Large intestine (tissue), 3 donors: ENCODE measurements around the gene PTCD3. TPM values are rescaled to one million over a fixed set of nuclear protein-coding genes. Genes with fewer than 3 reads are reported as not detected.

Experiments used
- DNase-seq, 2 donors: peaks; one replicate each; pipeline versions ENCODE4 v3.0.0 to v3.0.0-alpha.2; 2013
- H3K27ac ChIP-seq: one replicate; pipeline ENCODE4 v1.5.1; 2013; ENCODE audit warnings: low read length
- H3K27me3 ChIP-seq: 2 replicates; pipeline ENCODE4 v1.6.1; 2013; ENCODE audit warnings: low read length; ENCODE audit not compliant: control insufficient read depth, insufficient read depth
- H3K36me3 ChIP-seq: 2 replicates; pipeline ENCODE4 v1.6.1; 2013; ENCODE audit warnings: low read length; ENCODE audit not compliant: control insufficient read depth, insufficient read depth
- H3K4me1 ChIP-seq: one replicate; pipeline ENCODE4 v1.6.1; 2013; ENCODE audit warnings: low read length; ENCODE audit not compliant: control insufficient read depth, insufficient read depth
- H3K4me3 ChIP-seq: one replicate; pipeline ENCODE4 v1.5.1; 2013; ENCODE audit warnings: low read length
- H3K9me3 ChIP-seq: one replicate; pipeline ENCODE4 v1.6.1; 2013; ENCODE audit warnings: mild to moderate bottlenecking, low read depth, low read length, moderate library complexity; ENCODE audit not compliant: control insufficient read depth
- WGBS: methylation state at CpG from one replicate; pipeline ENCODE4 v1.1.5; 2013; ENCODE audit warnings: low lambda C conversion rate; ENCODE audit not compliant: insufficient coverage; 5-methylcytosine and 5-hydroxymethylcytosine counted together
- polyA plus RNA-seq: library from polyadenylated mRNA; unstranded; fragments of 120-200 nt; gene quantifications from one replicate; pipeline ENCODE4 v1.2.1, GENCODE V29; 2013

Gene PTCD3
- polyA plus RNA-seq, 1 donor, result 110 TPM

DNA sequence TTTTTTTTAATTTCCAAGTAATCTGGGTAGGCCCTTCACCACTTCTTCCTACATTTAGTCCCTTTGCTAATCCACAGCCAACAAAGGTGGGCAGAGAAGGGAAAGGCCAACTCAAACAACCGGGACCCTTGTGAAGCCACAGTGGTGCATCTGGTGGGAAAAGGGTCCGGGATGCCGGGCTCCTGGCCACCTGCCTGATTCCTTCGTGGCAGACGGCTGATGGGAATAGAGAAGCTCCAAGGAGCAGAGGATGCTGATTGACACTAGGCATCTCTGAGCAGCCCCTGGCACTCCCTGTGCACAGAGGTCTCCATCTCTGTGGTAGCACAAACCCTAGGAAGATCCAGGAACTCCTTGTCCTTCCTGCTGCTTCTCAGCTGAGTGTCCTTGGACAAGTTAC lies 37.4 kb upstream of the PTCD3 start:
- no peak overlapping the region for H3K27ac ChIP-seq
- no CpG with 5 or more reads among the region's 5 CpGs for WGBS
- peaks cover 84% of the 10 kb centered on the region for H3K36me3 ChIP-seq
- no peaks in the 10 kb centered on the region for H3K4me1 ChIP-seq
- H3K4me3 ChIP-seq, result no peak overlapping the region
- no peaks in the 10 kb centered on the region for H3K27me3 ChIP-seq
- no peaks in the 10 kb centered on the region for H3K9me3 ChIP-seq
- no peak for DNase-seq

DNA sequence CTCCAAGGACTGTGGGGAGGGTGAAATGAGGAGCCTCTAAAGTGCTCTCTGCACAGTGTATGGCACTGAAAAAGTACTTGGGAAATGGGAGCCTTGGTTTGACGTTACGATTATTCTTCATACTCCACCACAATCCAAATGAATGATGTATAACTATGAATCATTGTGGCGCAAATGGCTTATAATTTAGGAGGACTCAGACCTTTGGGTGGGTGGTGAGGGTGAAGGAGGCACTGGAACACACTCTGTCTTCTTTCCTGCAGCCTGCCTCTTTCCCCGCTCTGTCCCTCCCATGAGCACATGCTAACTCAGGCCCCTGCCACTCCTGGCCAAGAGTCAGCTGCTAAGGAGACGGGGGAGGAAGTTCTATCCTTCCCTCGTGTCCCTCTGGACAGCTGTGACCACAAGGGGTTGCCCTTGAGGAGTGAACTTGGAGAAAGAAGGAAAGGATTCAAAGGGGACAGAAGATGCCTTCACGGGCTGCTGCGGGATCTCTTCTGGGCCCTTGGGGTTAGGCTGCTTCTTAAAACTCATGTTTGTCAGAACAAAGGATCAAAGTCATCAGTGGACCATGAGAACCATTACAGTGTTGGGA lies 36.8 kb upstream of the PTCD3 start:
- WGBS, result no CpG with 5 or more reads among the region's 8 CpGs
- no peak overlapping the region for H3K4me3 ChIP-seq
- H3K4me1 ChIP-seq, result no peaks in the 10 kb centered on the region
- no peaks in the 10 kb centered on the region for H3K9me3 ChIP-seq
- no peak overlapping the region for H3K27ac ChIP-seq
- H3K36me3 ChIP-seq, result peaks cover 84% of the 10 kb centered on the region
- no peaks in the 10 kb centered on the region for H3K27me3 ChIP-seq
- no peak for DNase-seq

DNA sequence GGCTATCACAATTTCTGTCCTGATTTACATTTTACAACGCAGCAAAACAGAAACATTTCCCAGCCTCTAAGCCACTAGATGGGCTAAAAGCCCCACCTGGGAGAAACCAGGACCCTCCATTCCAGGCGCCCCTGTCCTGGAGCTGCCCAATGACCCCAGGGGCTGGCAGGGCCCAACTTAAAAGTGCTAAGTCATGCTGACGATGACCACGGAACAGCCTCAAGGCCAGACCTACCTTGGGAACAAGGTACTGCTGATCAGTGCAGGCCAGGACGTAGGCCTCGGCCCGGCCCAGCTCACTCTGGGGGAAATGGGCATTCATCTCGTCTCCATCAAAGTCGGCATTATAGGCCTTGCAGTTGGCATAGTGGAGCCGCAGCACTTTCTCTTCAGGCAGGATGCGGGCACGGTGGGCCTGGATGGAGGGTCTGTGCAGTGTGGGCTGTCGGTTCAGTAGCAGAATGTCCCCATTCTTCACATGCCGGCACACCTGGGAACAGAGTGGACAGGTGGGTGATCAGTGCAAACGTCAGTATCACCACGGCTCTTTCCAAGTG lies 36.2 kb upstream of the PTCD3 start:
- peaks cover 84% of the 10 kb centered on the region for H3K36me3 ChIP-seq
- WGBS, result 100% methylated on average over 1 of the region's 16 CpGs
- H3K4me3 ChIP-seq, result no peak overlapping the region
- H3K27ac ChIP-seq, result no peak overlapping the region
- no peak for DNase-seq
- H3K4me1 ChIP-seq, result no peaks in the 10 kb centered on the region
- H3K27me3 ChIP-seq, result no peaks in the 10 kb centered on the region
- no peaks in the 10 kb centered on the region for H3K9me3 ChIP-seq

DNA sequence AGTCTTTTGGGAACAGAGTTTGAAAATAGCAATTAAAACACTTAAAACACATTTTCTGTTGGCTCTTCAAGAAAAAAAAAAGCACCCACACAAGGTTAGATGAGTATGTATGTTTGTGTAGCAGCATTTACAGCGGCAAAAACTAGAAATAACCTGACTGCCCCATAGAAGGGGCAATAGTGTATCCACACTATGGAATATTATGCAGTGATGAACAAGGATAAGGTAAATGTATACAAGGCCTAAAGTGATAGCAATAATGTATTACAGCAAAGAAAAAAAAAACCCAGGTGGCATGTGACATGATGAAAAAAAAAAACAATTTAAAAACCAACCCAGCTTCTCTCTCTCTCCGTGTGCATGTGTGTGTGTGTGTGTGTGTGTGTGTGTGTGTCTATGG lies 35.2 kb upstream of the PTCD3 start:
- H3K4me1 ChIP-seq, result no peaks in the 10 kb centered on the region

DNA sequence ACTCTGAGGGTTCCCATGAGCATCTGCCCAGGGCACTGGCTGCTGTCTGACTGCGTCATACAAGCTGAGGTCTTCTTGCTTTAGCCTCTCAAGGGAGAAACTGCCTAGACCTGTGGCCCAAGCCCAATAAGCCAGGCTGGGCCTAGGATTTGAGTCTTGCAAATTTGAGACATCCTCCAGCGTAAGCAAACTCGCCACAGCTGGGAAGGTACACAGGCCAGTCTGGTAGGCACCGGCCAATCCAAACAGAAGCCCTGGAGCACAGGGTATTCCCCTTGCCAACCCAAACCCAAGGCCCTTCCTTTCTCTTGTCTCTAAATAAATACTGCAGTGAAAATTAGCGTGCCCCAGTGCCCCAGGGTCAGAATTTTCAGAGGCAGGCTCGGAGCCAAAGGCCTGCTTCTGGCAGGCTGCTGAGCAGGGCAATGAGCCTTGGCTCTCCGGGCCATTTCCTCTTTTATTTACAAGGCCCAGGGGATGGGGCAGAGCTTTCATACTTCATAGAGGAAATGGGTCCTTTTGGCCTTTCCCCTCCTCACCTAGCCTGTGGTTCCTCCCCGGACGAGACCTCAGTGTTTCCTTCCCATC lies 33.7 kb upstream of the PTCD3 start:
- no peak overlapping the region for H3K4me3 ChIP-seq
- DNase-seq, result no peak
- WGBS, result no CpG with 5 or more reads among the region's 9 CpGs
- H3K27ac ChIP-seq, result no peak overlapping the region
- H3K27me3 ChIP-seq, result no peaks in the 10 kb centered on the region
- peaks cover 87% of the 10 kb centered on the region for H3K36me3 ChIP-seq
- H3K9me3 ChIP-seq, result no peaks in the 10 kb centered on the region
- no peaks in the 10 kb centered on the region for H3K4me1 ChIP-seq

More for the DNA sequence above, 35.2 kb upstream of the PTCD3 start:
- H3K27me3 ChIP-seq, result no peaks in the 10 kb centered on the region
- WGBS, result no CpG with 5 or more reads among the region's 2 CpGs
- no peaks in the 10 kb centered on the region for H3K9me3 ChIP-seq
- H3K36me3 ChIP-seq, result peaks cover 81% of the 10 kb centered on the region
- DNase-seq, result no peak
- no peak overlapping the region for H3K27ac ChIP-seq
- no peak overlapping the region for H3K4me3 ChIP-seq

DNA sequence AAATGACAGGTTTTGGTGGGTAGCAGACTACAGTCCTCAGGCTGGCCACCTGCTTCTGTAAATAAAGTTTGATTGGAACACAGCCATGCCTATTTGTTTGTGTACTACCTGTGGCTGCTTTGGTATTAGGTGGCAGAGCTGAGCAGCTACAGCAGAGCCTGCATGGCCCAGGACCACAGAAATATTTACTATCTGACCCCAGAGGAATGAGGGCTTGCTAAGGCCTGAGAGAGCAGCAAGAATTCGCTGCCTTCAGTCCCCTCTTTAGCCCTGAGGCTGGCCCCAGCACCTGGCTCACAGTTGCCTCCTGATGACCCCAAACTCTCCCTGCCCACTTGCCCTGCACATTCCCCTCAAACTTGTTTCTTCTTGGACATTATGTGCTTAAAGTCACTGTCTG lies 32.8 kb upstream of the PTCD3 start:
- no peak overlapping the region for H3K27ac ChIP-seq
- H3K9me3 ChIP-seq, result no peaks in the 10 kb centered on the region
- H3K4me1 ChIP-seq, result no peaks in the 10 kb centered on the region
- no peaks in the 10 kb centered on the region for H3K27me3 ChIP-seq
- no peak overlapping the region for H3K4me3 ChIP-seq
- WGBS, result no CpG with 5 or more reads among the region's 1 CpG
- H3K36me3 ChIP-seq, result peaks cover 90% of the 10 kb centered on the region
- DNase-seq, result no peak

DNA sequence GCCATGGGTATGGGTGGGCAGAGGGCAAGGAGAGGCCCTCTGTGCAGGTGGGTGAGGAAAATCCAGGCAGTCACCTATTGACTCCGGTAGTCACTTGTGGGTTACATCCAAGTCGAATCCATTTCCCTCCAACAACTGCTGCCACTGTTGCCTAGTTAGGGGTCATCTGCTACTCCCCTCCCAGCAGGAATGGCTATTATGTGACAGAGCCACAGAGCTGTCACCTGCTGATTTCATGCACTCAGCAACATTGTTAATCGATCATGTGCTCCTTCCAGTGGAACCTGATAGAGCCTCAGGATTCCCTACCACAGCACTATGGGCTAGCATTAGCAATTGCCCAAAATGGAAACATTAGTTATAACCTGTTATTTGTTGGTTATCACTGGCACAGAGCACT lies 31.8 kb upstream of the PTCD3 start:
- Histone ChIP-seq H3K27ac (no peak overlapping the region), H3K4me3 (no peak overlapping the region), H3K36me3 (peaks cover 86% of the 10 kb centered on the region), H3K9me3 (no peaks in the 10 kb centered on the region), H3K4me1 (no peaks in the 10 kb centered on the region), H3K27me3 (no peaks in the 10 kb centered on the region)
- no CpG with 5 or more reads among the region's 3 CpGs for WGBS
- no peak for DNase-seq

DNA sequence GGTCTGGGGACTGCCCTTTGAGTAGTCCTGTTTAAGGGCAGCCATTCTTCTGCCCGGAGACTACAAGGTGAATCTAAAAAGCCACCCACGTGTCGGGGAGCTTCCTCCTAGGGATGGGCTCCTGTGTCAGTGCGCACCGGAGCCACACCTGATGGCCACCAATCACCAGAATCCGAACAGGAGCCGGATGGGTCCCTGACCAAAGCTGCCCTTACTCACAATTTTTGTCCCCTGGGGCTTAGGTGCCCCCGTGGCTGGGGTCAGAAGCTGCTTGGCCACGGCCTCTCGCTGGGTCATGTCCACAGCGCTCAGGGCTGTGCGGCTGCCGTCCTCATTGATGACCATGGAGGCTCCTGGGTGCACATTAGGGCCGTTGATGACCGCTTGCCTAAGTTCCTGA lies 31.2 kb upstream of the PTCD3 start:
- no peak overlapping the region for H3K4me3 ChIP-seq
- WGBS, result 100% methylated on average over 2 of the region's 15 CpGs
- H3K4me1 ChIP-seq, result peaks cover 5% of the 10 kb centered on the region
- peaks cover 82% of the 10 kb centered on the region for H3K36me3 ChIP-seq
- H3K27ac ChIP-seq, result no peak overlapping the region
- H3K9me3 ChIP-seq, result no peaks in the 10 kb centered on the region
- no peak for DNase-seq
- no peaks in the 10 kb centered on the region for H3K27me3 ChIP-seq

DNA sequence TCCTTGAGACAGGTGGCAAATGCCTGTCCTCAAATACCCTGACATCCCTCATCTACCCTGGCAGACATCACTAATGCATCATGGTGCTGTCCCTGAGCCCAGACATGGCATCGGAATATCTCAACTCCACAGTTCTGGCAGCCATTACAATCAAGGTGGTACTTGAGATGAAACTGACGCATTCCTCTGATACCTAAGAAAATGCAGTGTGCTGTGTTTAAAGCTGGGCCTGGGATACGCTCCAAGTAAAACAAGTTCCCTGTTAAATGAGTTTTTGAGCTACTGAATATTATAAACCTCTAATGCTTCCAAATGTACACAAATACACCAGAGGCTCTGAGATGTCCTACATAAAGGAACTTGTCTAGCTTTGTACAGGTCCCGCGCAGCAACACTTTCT lies 30.1 kb upstream of the PTCD3 start:
- DNase-seq, result no peak
- Histone ChIP-seq H3K27me3 (no peaks in the 10 kb centered on the region), H3K27ac (no peak overlapping the region), H3K4me1 (peaks cover 14% of the 10 kb centered on the region), H3K36me3 (peaks cover 80% of the 10 kb centered on the region), H3K4me3 (no peak overlapping the region), H3K9me3 (no peaks in the 10 kb centered on the region)
- no CpG with 5 or more reads among the region's 5 CpGs for WGBS

DNA sequence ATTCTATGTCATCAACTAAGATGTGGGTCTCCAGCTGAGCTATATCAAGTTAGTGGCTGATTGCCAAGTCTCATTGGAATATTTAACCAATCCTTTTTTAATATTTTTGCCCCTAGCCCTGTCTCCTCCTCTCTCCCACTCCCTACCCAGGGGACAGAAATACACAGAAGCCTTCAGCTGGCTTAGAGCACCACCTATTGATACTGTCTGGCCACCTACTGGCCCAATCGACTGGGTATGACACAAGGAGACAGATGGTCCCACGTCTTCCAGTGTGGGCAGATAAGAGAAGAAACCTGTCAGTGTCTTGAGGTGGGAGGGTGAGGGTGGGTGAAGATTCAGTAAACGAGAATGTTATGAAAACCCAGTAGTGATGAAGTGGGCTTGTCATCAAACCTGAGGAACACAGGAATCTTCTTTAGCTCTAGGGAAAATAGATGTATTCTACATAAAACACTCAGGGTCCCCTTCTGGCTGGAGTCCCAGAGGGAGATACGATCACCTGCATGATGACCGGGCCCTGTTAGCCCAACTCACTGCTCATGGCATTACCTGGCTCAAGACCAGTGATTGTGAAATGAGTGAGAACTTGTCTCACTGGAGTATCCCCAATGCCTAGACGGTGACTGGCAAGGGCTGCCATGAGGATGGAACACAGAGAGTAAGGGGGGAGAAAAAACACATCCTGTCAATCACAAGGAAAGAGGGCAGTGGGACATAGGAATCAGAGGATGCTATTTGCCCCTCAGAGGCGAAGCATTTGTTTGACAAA lies 27.1 kb upstream of the PTCD3 start:
- no peak for DNase-seq
- Histone ChIP-seq H3K36me3 (peaks cover 62% of the 10 kb centered on the region), H3K4me3 (no peak overlapping the region), H3K4me1 (peaks cover 15% of the 10 kb centered on the region), H3K9me3 (no peaks in the 10 kb centered on the region), H3K27ac (no peak overlapping the region), H3K27me3 (no peaks in the 10 kb centered on the region)
- WGBS, result 37% methylated on average over 3 of the region's 7 CpGs
